Vagina (tissue), 2 donors: ENCODE data around the gene ANGPT4. TPM values are rescaled to one million over a fixed set of nuclear protein-coding genes. Genes with fewer than 3 reads are reported as not detected.

ENCODE experiments used
- DNase-seq, 2 donors: peaks; one replicate each; pipeline ENCODE4 v3.0.0-alpha.2; 2017; ENCODE audit errors: extremely low spot score in 2 of 2
- H3K27ac ChIP-seq: fragments of 200-600 bp; sonication (generic); one replicate; pipeline ENCODE4 v1.5.1; 2019
- H3K27me3 ChIP-seq: fragments of 200-600 bp; sonication (generic); one replicate; pipeline ENCODE4 v1.5.1; 2019
- H3K36me3 ChIP-seq, 2 donors: fragments of 200-600 bp; sonication (generic); one replicate each; pipeline ENCODE4 v1.5.1; 2017 to 2019
- H3K4me1 ChIP-seq: fragments of 200-600 bp; sonication (generic); one replicate; pipeline ENCODE4 v1.5.1; 2019
- H3K4me3 ChIP-seq, 2 donors: fragments of 200-600 bp; sonication (generic); 1 replicate in 1 of 2; 2 replicates in 1 of 2; pipeline ENCODE4 v1.5.1; 2016 to 2019
- H3K9me3 ChIP-seq: fragments of 200-600 bp; sonication (generic); one replicate; pipeline ENCODE4 v1.5.1; 2019
- CTCF ChIP-seq, 3 experiments: fragments of 450-650 bp in 2 of 3; fragments of 200-600 bp in 1 of 3; sonication (generic) in 1 of 3; IDR thresholded peaks; one replicate each; pipeline ENCODE4 v1.5.1; 2017 to 2019; ENCODE audit warnings: antibody characterized with exemption in 3 of 3, mild to moderate bottlenecking in 2 of 3, moderate library complexity in 2 of 3
- POLR2A ChIP-seq, 2 donors: fragments of 450-650 bp; IDR thresholded peaks; one replicate each; pipeline ENCODE4 v1.6.1; 2017; ENCODE audit warnings: antibody characterized with exemption in 2 of 2, mild to moderate bottlenecking in 2 of 2, moderate library complexity in 2 of 2
- POLR2AphosphoS5 ChIP-seq, 2 donors: sonication (generic); formaldehyde crosslinking; IDR thresholded peaks; one replicate each; pipeline ENCODE4 v1.9.0; 2017; ENCODE audit warnings: antibody characterized with exemption in 2 of 2, mild to moderate bottlenecking in 2 of 2, low read depth in 1 of 2; ENCODE audit not compliant: insufficient read depth in 1 of 2
- intact Hi-C: fragments of 100-400 bp; cut with DNase I; formaldehyde crosslinking; loops from one replicate; pipeline ENCODE4 v1.15.1; 2023
- total RNA-seq: library from RNA; depleted of rRNA; stranded (reverse); fragments of >200 nt; gene quantifications from one replicate; pipeline ENCODE4 v1.2.3, GENCODE V29; 2016

The ANGPT4 gene
- total RNA-seq, 1 donor from 2014 or later: 0.98 TPM

- Histone ChIP-seq H3K9me3 (no peaks in the 10 kb centered on the region), H3K27me3 (no peaks in the 10 kb centered on the region), H3K4me3 (no peak overlapping the region), H3K36me3 (no peaks in the 10 kb centered on the region), H3K4me1 (no peaks in the 10 kb centered on the region), H3K27ac (no peak overlapping the region)
- intact Hi-C loops: no loop called here
- TF ChIP-seq CTCF (IDR thresholded peaks at IDR 0.05) (no peak), POLR2A (IDR thresholded peaks at IDR 0.05) (no peak), POLR2AphosphoS5 (IDR thresholded peaks at IDR 0.05; ENCODE audit: insufficient read depth in 1 of 2, low read depth in 1 of 2) (no peak)
- DNase-seq: no peak
Measured at GRCh38 chr20:922781-923180, 6.6 kb upstream of the ANGPT4 start.

GRCh38 chr20:921068-921467 is 4.9 kb upstream of the ANGPT4 start:
- Histone ChIP-seq H3K36me3 (no peaks in the 10 kb centered on the region), H3K9me3 (no peaks in the 10 kb centered on the region), H3K27me3 (no peaks in the 10 kb centered on the region), H3K27ac (no peak overlapping the region), H3K4me1 (no peaks in the 10 kb centered on the region), H3K4me3 (no peak overlapping the region)
- DNase-seq: no peak
- TF ChIP-seq POLR2A (IDR thresholded peaks at IDR 0.05) (no peak), POLR2AphosphoS5 (IDR thresholded peaks at IDR 0.05; ENCODE audit: insufficient read depth in 1 of 2, low read depth in 1 of 2) (no peak), CTCF (IDR thresholded peaks at IDR 0.05) (no peak)
- intact Hi-C loops: no loop called here

- Histone ChIP-seq H3K4me1 (no peaks in the 10 kb centered on the region), H3K9me3 (no peaks in the 10 kb centered on the region), H3K4me3 (no peak overlapping the region), H3K27ac (no peak overlapping the region), H3K36me3 (no peaks in the 10 kb centered on the region), H3K27me3 (no peaks in the 10 kb centered on the region)
- TF ChIP-seq POLR2A (IDR thresholded peaks at IDR 0.05) (no peak), CTCF (IDR thresholded peaks at IDR 0.05) (no peak), POLR2AphosphoS5 (IDR thresholded peaks at IDR 0.05; ENCODE audit: insufficient read depth in 1 of 2, low read depth in 1 of 2) (no peak)
- intact Hi-C loops: no loop called here
- DNase-seq: no peak
Measured at GRCh38 chr20:920311-920710, 4.2 kb upstream of the ANGPT4 start.

GRCh38 chr20:919491-919916 is 3.4 kb upstream of the ANGPT4 start:
- Histone ChIP-seq H3K27me3 (no peaks in the 10 kb centered on the region), H3K4me3 (no peak overlapping the region), H3K9me3 (no peaks in the 10 kb centered on the region), H3K27ac (no peak overlapping the region), H3K4me1 (no peaks in the 10 kb centered on the region), H3K36me3 (no peaks in the 10 kb centered on the region)
- no peak for DNase-seq
- TF ChIP-seq POLR2A (IDR thresholded peaks at IDR 0.05) (no peak), CTCF (IDR thresholded peaks at IDR 0.05) (no peak), POLR2AphosphoS5 (IDR thresholded peaks at IDR 0.05; ENCODE audit: insufficient read depth in 1 of 2, low read depth in 1 of 2) (no peak)
- intact Hi-C loops: no loop called here

- TF ChIP-seq CTCF (IDR thresholded peaks at IDR 0.05) (no peak), POLR2A (IDR thresholded peaks at IDR 0.05) (no peak), POLR2AphosphoS5 (IDR thresholded peaks at IDR 0.05; ENCODE audit: insufficient read depth in 1 of 2, low read depth in 1 of 2) (no peak)
- no peak for DNase-seq
- H3K27ac ChIP-seq: no peak overlapping the region
Measured at GRCh38 chr20:917416-917815, 1.3 kb upstream of the ANGPT4 start.

More at GRCh38 chr20:917416-917815, 1.3 kb upstream of the ANGPT4 start:
- intact Hi-C loops: no loop called here
- no peak overlapping the region for H3K4me3 ChIP-seq
- no peaks in the 10 kb centered on the region for H3K9me3 ChIP-seq
- no peaks in the 10 kb centered on the region for H3K4me1 ChIP-seq
- no peaks in the 10 kb centered on the region for H3K36me3 ChIP-seq
- no peaks in the 10 kb centered on the region for H3K27me3 ChIP-seq
